G401.6 (cell line): ENCODE measurements around the gene ZNF837.
"Not testable (repeated sequence)": the region's sequence is repeated elsewhere in the genome, so short reads cannot be mapped to it uniquely, and the experiment has no call there.

ENCODE experiments used
- FAIRE-seq: peaks from 2 replicates; lab custom pipeline; 2012; peaks lifted over from hg19 to GRCh38; lab: Jason Lieb, UNC

ZNF837 gene

GRCh38 chr19:58395979-58396627 is 15.3 kb upstream of the ZNF837 start:
- no peak for FAIRE-seq

GRCh38 chr19:58395220-58395978 is 14.6 kb upstream of the ZNF837 start, which contains the start of gene RNF225:
RNF225 (plus strand) TSS chr19:58395656; CDS start chr19:58396090, 434 bp downstream.
- no peak for FAIRE-seq

GRCh38 chr19:58394821-58395219 is 14.0 kb upstream of the ZNF837 start:
- no peak for FAIRE-seq

- no peak for FAIRE-seq
These were observed 12.8 kb upstream of the ZNF837 start for GRCh38 chr19:58393725-58394033.

GRCh38 chr19:58392945-58393724 is 12.3 kb upstream of the ZNF837 start:
- FAIRE-seq: no peak

- no peak for FAIRE-seq
These were observed 7.3 kb upstream of the ZNF837 start for GRCh38 chr19:58388175-58388526.

- no peak for FAIRE-seq
These were observed 6.7 kb upstream of the ZNF837 start for GRCh38 chr19:58387338-58388174.

GRCh38 chr19:58386576-58387337 is 5.9 kb upstream of the ZNF837 start, which contains the start of gene RPS5:
RPS5 (plus strand) TSS chr19:58387269; CDS start chr19:58388138, 869 bp downstream.
- FAIRE-seq: peak; percentile 96

GRCh38 chr19:58385891-58386575 is 5.2 kb upstream of the ZNF837 start:
- FAIRE-seq: no peak

GRCh38 chr19:58385313-58385890 is 4.6 kb upstream of the ZNF837 start:
- no peak for FAIRE-seq

- FAIRE-seq: no peak
These were observed 2.3 kb upstream of the ZNF837 start for GRCh38 chr19:58382997-58383603.

DNA sequence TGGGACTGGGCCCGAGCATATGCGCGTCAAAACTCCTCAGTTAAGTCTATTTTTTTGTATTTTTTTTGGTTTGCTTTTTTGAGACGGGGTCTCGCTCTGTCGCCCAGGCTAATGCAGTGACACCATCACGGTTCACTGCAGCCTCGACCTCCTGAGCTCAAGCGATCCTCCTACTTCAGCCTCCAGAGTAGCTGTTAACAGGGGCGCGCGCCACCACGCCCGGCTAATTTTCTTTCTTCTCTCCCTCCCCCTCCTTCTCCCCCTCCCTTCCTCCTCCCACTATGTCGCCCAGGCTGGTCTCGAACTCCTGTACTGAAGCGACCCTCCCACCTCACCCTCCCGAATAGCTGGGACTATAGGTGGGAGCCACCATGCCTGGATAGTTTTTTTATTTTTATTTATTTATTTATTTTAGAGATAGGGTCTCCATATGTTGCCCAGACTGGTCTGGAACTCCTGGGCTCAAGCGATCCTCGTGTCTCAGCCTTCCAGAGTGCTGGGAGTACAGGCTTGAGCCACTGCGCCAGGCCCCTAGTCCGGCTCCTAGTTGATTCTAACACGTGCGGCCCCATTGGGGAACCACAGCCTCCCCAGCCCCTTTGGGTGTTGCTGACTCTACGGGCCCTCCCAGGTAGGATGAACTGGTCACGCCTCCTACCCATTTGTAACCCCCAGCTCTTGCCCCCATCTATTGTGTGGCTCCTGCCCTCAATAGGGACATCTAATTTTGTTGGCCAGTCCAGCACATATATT is 806 bp upstream of the ZNF837 start:
- FAIRE-seq: no peak

- no peak for FAIRE-seq
These were observed 681 bp downstream of the ZNF837 start for GRCh38 chr19:58380037-58380661.

- FAIRE-seq: no peak
These were observed 1.6 kb downstream of the ZNF837 start for GRCh38 chr19:58379246-58379645.

DNA sequence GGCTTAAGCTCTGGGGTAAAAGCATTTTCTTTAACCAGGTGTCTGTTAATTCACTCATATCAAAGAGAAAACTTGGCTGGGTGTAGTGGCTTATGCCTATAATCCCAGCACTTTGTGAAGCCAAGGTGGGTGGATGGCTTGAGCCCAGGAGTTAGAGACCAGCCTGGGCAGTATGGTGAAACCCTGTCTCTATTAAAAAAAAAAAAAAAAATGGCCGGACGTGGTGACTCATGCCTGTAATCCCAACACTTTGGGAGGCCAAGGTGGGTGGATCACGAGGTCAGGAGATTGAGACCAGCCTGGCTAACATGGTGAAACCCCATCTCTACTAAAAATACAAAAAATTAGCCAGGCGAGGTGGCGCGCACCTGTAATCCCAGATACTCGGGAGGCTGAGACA is 4.1 kb downstream of the ZNF837 start:
- FAIRE-seq: not testable (repeated sequence)

DNA sequence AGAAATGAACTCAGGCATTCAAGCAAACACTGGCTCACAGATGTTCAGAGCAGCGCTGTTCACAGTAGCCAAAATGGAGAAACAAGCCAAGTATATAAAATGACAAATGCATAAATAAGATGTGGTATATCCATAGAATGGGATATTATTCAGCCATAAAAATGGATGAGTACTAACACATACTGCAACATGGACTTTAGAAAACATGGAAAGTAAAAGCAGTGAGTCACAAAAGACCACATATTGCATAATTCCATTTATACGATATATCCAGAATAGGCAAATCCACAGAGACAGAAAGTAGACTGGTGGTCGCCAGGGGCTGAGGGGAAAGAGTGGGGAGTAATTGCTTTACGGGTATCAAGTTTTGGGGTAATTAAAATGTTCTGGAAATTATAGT is 6.6 kb downstream of the ZNF837 start:
- no peak for FAIRE-seq

GRCh38 chr19:58372311-58373133 is 8.3 kb downstream of the ZNF837 start:
- no peak for FAIRE-seq
